Activated CD8-positive, alpha-beta memory T cell treated with anti-CD3 and anti-CD28 coated beads for 4 hours (primary cell): ENCODE measurements around the gene PLCXD1.
"Not testable (repeated sequence)": the region's sequence is repeated elsewhere in the genome, so short reads cannot be mapped to it uniquely, and the experiment has no call there.

Source experiments
- DNase-seq, 2 donors: peaks; one replicate each; pipeline ENCODE4 v3.0.0-alpha.2; 2020; ENCODE audit warnings: low read depth in 2 of 2

Gene PLCXD1

GRCh38 chrX:351324-351641, 70.1 kb downstream of the PLCXD1 start:
- not testable (repeated sequence) for DNase-seq

GRCh38 chrX:351736-352135, 70.6 kb downstream of the PLCXD1 start:
- no peak for DNase-seq

GRCh38 chrX:352181-352580, 71.0 kb downstream of the PLCXD1 start:
- no peak for DNase-seq

- DNase-seq: no peak
These were observed 71.6 kb downstream of the PLCXD1 start for GRCh38 chrX:352582-353314.
